DMS79 (cell line): ENCODE data around the gene TCAF1.

Experiments used
- DNase-seq: peaks from one replicate; lab custom pipeline; 2025; lab: John Stamatoyannopoulos, UW

The TCAF1 gene

GRCh38 chr7:143901668-143902331 is at the start of gene TCAF1:
TCAF1 (minus strand) TSS chr7:143902176; CDS start chr7:143876608, 25,568 bp downstream.
- peak; percentile 89 for DNase-seq

DNA sequence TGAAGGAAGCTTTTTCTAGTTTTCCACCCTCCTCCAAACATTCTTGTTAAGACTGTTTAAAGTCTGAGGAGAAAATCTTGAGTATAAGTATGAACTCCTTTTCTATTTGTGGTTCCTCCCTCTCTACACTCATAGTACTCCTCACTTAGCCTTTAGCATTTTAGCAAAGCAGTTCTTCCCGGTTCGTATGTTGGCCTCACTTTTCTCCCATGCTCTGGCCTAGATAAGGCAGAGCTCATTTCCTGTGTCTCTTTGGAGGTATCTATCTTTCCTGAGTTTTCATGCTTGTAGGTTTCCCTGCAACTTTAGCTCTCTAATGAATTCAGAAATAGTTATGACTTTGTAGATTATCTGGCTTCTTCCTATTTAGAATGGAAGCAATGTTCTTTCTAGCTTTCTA is 46.8 kb upstream of the TCAF1 start:
- DNase-seq: no peak

- no peak for DNase-seq
Observed at GRCh38 chr7:143947111-143947510, 45.1 kb upstream of the TCAF1 start.

GRCh38 chr7:143945423-143945822 is 43.4 kb upstream of the TCAF1 start:
- no peak for DNase-seq

GRCh38 chr7:143938379-143939243 is 36.6 kb upstream of the TCAF1 start:
- no peak for DNase-seq

- DNase-seq: no peak
Observed at GRCh38 chr7:143936087-143937009, 34.4 kb upstream of the TCAF1 start.

- DNase-seq: no peak
Observed at GRCh38 chr7:143934526-143935325, 32.8 kb upstream of the TCAF1 start, which contains the start of gene OR2F2. OR2F2 (plus strand) TSS chr7:143935233; CDS start chr7:143935233, 0 bp downstream.

GRCh38 chr7:143931739-143932138 is 29.8 kb upstream of the TCAF1 start:
- DNase-seq: no peak

- no peak for DNase-seq
Observed at GRCh38 chr7:143929224-143929920, 27.4 kb upstream of the TCAF1 start.

GRCh38 chr7:143924851-143925250 is 22.9 kb upstream of the TCAF1 start:
- no peak for DNase-seq

- no peak for DNase-seq
Observed at GRCh38 chr7:143914938-143915652, 13.1 kb upstream of the TCAF1 start.

DNA sequence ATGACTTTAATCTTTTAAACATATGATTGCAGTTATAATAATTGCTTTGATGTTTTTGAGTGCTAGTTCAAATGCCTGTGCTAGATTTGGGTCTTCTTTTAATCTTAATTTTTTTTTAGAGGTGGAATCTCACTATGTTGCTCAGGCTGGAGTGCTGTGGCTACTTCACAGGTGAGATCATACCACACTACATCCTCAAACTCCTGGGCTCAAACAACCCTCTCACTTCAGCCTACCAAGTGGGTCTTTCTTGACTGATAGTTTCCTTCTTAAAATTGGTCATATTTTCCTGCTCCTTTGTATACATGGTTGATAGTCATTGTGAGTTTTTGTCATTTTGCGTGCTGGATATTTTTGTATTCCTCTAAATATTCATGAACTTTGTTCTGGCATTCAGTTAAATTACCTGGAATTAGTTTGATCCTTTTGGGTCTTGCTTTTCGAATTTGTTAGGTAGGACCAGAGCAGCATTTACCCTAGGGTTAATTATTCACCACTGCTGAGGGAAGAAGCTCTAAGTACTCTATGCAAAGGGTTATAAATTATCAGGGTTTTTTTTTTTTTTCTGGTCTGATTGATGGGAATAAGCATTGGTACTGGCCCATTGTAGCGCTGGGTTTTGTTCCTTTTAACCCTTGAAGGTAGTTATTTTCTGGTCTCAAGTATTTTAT is 12.1 kb upstream of the TCAF1 start:
- no peak for DNase-seq

DNA sequence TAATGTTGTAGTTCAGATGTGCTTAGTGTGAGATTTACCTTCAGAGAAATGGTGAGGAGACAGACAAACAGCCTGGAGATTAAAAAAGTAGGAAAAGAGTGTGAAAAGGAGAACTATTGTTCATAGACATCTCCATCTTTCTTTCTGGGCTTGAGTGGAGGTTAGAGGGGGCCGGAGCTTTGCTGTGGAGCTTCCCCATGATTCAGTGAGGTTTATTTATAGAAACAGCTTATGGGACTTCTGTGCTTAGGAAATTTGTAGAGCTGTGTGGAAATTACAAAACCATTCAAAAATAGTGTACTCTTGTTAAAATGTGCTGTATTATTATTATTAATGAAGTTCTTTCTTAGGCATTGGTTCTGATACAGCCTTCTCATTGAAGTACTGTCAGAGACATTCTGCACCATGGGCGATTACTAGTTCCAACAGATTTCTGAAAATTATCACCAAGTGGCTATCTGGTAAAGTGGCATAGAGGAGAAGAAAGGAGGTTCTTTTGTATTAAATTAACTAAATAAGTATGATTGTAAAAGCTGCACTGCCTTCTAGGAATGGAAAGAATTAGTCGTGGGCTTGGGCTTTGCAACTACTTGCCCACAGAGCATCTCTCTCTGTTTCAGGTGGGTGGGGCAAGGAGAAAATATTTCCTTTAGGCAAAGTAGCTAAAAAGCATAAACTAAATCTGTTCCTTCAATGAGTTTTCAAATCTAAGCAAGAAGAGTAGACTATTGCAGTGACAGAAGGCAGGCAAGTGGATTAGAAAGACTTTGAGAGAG is 8.7 kb upstream of the TCAF1 start:
- no peak for DNase-seq

GRCh38 chr7:143909863-143910262 is 7.9 kb upstream of the TCAF1 start:
- DNase-seq: no peak

DNA sequence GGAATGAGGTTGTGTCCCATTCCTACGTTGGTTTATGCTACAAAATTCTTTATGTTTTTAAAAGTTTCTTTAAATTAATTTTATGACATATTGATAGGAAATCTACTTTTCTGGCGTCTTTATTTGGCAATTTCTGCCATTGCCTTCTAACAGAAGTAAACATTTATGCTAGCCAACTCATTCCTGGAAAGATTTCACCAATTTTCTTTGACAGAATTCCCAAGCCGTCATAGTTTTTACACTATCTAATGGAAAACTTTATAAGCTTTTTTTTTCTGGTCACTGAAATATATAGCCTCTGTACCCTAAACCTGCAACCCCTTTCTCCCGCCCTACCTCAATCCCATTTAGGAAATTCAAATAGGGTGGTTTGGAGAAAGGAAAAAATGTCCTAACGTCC is 6.1 kb upstream of the TCAF1 start:
- DNase-seq: no peak

- DNase-seq: no peak
Observed at GRCh38 chr7:143906895-143907294, 4.9 kb upstream of the TCAF1 start.

GRCh38 chr7:143906151-143906550 is 4.2 kb upstream of the TCAF1 start:
- DNase-seq: no peak

GRCh38 chr7:143905509-143905908 is 3.5 kb upstream of the TCAF1 start:
- DNase-seq: no peak
